ENCODE measurements around the gene PLPP7. TPM values are rescaled to one million over a fixed set of nuclear protein-coding genes. Genes with fewer than 3 reads are reported as not detected.

The PLPP7 gene
- total RNA-seq, 1 donor = 16.3 TPM

DNA sequence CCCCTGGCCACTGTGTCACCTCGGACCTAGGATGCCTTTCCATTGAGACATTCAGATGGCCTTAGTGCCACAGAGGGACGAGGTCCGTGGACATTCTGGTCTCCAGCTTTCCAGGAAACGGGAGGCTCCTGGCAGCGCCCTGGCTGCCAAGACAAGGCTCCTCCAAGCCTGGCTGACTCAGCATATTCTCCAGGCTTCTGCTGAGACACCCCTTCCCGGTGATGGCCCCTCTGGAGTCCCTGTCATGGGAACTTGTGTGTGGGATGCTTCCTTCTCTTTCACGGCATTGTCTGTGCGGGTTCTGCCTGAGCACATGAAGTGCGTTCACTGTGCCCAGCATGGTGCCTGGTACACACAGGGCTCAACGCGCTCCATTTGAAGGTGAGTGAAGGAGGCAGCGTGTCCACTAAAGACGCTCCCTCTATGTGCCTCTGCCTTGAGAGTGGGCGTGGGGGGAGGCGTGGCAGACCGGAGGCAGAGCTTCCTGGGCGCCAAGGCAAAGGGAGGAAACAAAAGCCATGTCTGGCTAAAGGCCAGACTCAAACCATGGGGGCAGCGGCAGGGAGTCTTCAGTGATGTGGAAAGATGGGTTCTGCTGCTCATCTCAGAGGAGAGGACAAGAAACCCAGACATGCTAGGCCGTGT lies 58.0 kb downstream of the PLPP7 start:
- H3K79me2 ChIP-seq (ENCODE audit: insufficient read depth, low read length) = no peaks in the 10 kb centered on the region
- no peaks in the 10 kb centered on the region for H3K36me3 ChIP-seq (ENCODE audit: insufficient read depth, low read length)
- no peak overlapping the region for H3K27ac ChIP-seq (ENCODE audit: low read depth, low read length)
- H3K4me2 ChIP-seq (ENCODE audit: insufficient read depth, low read length) = no peak overlapping the region
- no peak overlapping the region for H2AFZ ChIP-seq (ENCODE audit: low read length)
- H4K20me1 ChIP-seq (ENCODE audit: insufficient read depth, low read length) = no peaks in the 10 kb centered on the region
- H3K4me1 ChIP-seq (ENCODE audit: insufficient read depth, low read length) = peaks cover 7% of the 10 kb centered on the region
- H3K27me3 ChIP-seq (ENCODE audit: insufficient read depth, low read length) = peaks cover 3% of the 10 kb centered on the region
- TF ChIP-seq, protein P1, sequence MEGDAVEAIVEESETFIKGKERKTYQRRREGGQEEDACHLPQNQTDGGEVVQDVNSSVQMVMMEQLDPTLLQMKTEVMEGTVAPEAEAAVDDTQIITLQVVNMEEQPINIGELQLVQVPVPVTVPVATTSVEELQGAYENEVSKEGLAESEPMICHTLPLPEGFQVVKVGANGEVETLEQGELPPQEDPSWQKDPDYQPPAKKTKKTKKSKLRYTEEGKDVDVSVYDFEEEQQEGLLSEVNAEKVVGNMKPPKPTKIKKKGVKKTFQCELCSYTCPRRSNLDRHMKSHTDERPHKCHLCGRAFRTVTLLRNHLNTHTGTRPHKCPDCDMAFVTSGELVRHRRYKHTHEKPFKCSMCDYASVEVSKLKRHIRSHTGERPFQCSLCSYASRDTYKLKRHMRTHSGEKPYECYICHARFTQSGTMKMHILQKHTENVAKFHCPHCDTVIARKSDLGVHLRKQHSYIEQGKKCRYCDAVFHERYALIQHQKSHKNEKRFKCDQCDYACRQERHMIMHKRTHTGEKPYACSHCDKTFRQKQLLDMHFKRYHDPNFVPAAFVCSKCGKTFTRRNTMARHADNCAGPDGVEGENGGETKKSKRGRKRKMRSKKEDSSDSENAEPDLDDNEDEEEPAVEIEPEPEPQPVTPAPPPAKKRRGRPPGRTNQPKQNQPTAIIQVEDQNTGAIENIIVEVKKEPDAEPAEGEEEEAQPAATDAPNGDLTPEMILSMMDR (IDR thresholded peaks at IDR 0.05; ENCODE audit: extremely low read depth, low read depth, low read length) = no peak
- H3K9me3 ChIP-seq (ENCODE audit: low read depth, low read length) = no peaks in the 10 kb centered on the region
- no peak for DNase-seq (ENCODE audit: insufficient read length, low spot score, missing footprints)
- H3K4me3 ChIP-seq (ENCODE audit: insufficient read depth, low read length) = no peak overlapping the region

DNA sequence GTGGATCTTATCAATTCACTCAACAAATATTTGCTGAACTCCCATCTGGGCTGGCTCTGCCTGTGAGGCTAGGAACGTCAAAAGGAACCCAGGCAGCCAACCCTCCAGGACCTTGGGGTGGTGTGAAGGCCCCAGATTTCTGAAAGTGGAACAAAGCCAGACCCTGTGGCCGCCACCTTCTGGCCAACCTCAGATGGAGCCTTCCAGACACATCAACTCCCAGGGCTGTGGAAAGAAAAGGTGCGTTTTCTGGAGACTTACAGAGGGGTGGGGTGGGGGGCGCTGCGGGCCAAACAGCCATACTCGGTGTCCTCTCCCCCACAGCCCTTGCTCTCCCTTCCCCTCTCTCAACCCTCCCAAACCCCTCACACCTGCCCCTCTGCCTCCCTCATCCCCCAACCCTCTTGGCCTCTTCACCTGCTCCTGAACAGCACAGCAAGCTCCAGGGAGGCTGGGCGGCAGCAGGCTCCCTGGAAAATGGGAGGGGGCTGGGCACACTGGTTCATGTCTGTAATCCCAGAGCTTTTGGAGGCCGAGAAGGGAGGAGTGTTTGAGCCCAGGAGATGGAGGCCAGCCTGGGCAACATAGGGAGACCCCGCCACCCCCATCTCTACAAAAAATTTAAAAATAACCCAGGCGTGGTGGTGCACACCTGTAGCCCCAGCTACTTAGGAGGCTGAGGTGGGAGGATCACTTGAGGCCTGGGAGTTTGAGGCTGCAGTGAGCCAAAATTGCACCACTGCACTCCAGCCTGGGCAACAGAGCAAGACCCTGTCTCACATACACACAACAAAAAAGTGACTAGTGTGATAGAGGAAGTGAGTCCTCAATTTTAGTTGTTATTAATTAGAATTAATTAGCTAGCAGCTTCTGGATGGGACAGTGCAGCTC lies 59.4 kb downstream of the PLPP7 start:
- Histone ChIP-seq H3K27ac (ENCODE audit: low read depth, low read length) (no peak overlapping the region), H2AFZ (ENCODE audit: low read length) (no peak overlapping the region), H3K4me2 (ENCODE audit: insufficient read depth, low read length) (no peak overlapping the region), H4K20me1 (ENCODE audit: insufficient read depth, low read length) (no peaks in the 10 kb centered on the region), H3K27me3 (ENCODE audit: insufficient read depth, low read length) (no peaks in the 10 kb centered on the region), H3K9me3 (ENCODE audit: low read depth, low read length) (no peaks in the 10 kb centered on the region), H3K79me2 (ENCODE audit: insufficient read depth, low read length) (no peaks in the 10 kb centered on the region), H3K36me3 (ENCODE audit: insufficient read depth, low read length) (no peaks in the 10 kb centered on the region), H3K4me3 (ENCODE audit: insufficient read depth, low read length) (no peak overlapping the region), H3K4me1 (ENCODE audit: insufficient read depth, low read length) (peaks cover 7% of the 10 kb centered on the region)
- DNase-seq (ENCODE audit: insufficient read length, low spot score, missing footprints) = no peak
- TF ChIP-seq, protein P1 (IDR thresholded peaks at IDR 0.05; ENCODE audit: extremely low read depth, low read depth, low read length) = peak; percentile 16

DNA sequence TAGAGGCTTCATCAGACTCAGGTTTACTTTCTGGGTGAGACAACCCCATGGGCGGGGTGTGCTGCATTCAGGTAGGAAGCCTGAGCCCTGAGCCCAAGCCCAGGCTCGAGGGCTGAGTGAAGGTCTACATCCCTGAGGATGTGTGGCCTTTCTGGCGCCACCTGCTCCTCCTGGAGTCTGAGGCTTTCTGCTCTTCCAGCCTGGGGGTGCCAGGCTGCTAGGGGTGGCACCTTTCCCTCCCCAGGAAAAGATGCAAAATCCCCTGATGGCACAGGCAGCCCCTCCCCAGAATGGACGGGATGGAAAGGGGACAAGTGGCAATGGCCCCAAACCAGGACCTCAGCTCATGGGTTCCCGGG lies 60.0 kb downstream of the PLPP7 start:
- H3K36me3 ChIP-seq (ENCODE audit: insufficient read depth, low read length) = no peaks in the 10 kb centered on the region
- no peak overlapping the region for H3K27ac ChIP-seq (ENCODE audit: low read depth, low read length)
- H3K79me2 ChIP-seq (ENCODE audit: insufficient read depth, low read length) = no peaks in the 10 kb centered on the region
- H4K20me1 ChIP-seq (ENCODE audit: insufficient read depth, low read length) = no peaks in the 10 kb centered on the region
- peak overlapping the region; percentile 70 for H3K4me2 ChIP-seq (ENCODE audit: insufficient read depth, low read length)
- no peak for DNase-seq (ENCODE audit: insufficient read length, low spot score, missing footprints)
- no peaks in the 10 kb centered on the region for H3K27me3 ChIP-seq (ENCODE audit: insufficient read depth, low read length)
- TF ChIP-seq, protein P1 (IDR thresholded peaks at IDR 0.05; ENCODE audit: extremely low read depth, low read depth, low read length) = no peak
- H3K9me3 ChIP-seq (ENCODE audit: low read depth, low read length) = no peaks in the 10 kb centered on the region
- H3K4me3 ChIP-seq (ENCODE audit: insufficient read depth, low read length) = peak overlapping the region; percentile 45
- H3K4me1 ChIP-seq (ENCODE audit: insufficient read depth, low read length) = peaks cover 7% of the 10 kb centered on the region
- peak overlapping the region; percentile 94 for H2AFZ ChIP-seq (ENCODE audit: low read length)
